GM23338 (cell line): ENCODE results near the gene GABBR1. TPM values are rescaled to one million over a fixed set of nuclear protein-coding genes. Genes with fewer than 3 reads are reported as not detected.

Source experiments
- ATAC-seq: fragments of 200-7000 bp; cut with Tn5 transposase; 3 replicates; pipeline ENCODE4 v1.9.1; 2020
- DNase-seq: peaks from one replicate; pipeline ENCODE4 v3.0.0-alpha.2; 2015; ENCODE audit warnings: low spot score
- H2AFZ ChIP-seq: fragments of 200-600 bp; sonication (generic); 2 replicates; pipeline ENCODE4 v1.8.0; 2016; ENCODE audit warnings: antibody characterized with exemption, mild to moderate bottlenecking, moderate library complexity
- H3F3A ChIP-seq: fragments of 200-600 bp; sonication (generic); replicated peaks from 2 replicates; pipeline ENCODE4 v1.8.0; 2017; ENCODE audit warnings: antibody characterized with exemption, mixed run types, low read depth
- H3K27ac ChIP-seq: fragments of 200-600 bp; sonication (generic); 2 replicates; pipeline ENCODE4 v1.6.1; 2016; ENCODE audit warnings: low read depth
- H3K27me3 ChIP-seq: fragments of 200-600 bp; sonication (generic); 2 replicates; pipeline ENCODE4 v1.8.0; 2016; ENCODE audit warnings: mild to moderate bottlenecking, mixed run types, moderate library complexity; ENCODE audit not compliant: insufficient read depth
- H3K36me3 ChIP-seq: fragments of 200-600 bp; sonication (generic); 2 replicates; pipeline ENCODE4 v1.8.0; 2016; ENCODE audit warnings: mild to moderate bottlenecking; ENCODE audit not compliant: insufficient read depth
- H3K4me1 ChIP-seq: fragments of 200-600 bp; sonication (generic); 2 replicates; pipeline ENCODE4 v1.8.0; 2016; ENCODE audit warnings: mild to moderate bottlenecking, moderate library complexity; ENCODE audit not compliant: insufficient read depth
- H3K4me2 ChIP-seq: fragments of 200-600 bp; sonication (generic); 2 replicates; pipeline ENCODE4 v1.7.1; 2017; ENCODE audit warnings: mixed run types
- H3K4me3 ChIP-seq: fragments of 200-600 bp; sonication (generic); 2 replicates; pipeline ENCODE4 v1.6.1; 2016; ENCODE audit warnings: mixed run types
- H3K79me2 ChIP-seq: fragments of 200-600 bp; sonication (generic); replicated peaks from 2 replicates; pipeline ENCODE4 v1.8.0; 2017; ENCODE audit warnings: mild to moderate bottlenecking; ENCODE audit not compliant: insufficient read depth
- H3K9me2 ChIP-seq: fragments of 200-600 bp; sonication (generic); 2 replicates; pipeline ENCODE4 v1.8.0; 2017; ENCODE audit not compliant: insufficient read depth
- H4K20me1 ChIP-seq: fragments of 200-600 bp; sonication (generic); replicated peaks from 2 replicates; pipeline ENCODE4 v1.8.0; 2017; ENCODE audit warnings: mild to moderate bottlenecking; ENCODE audit not compliant: insufficient read depth
- H3K27ac Mint-ChIP-seq: 2 replicates; pipeline ENCODE4 v1.8.0; 2020; ENCODE audit warnings: inconsistent platforms, mild to moderate bottlenecking, moderate library complexity, mixed read lengths
- H3K27me3 Mint-ChIP-seq: 3 replicates; pipeline ENCODE4 v1.8.0; 2022; ENCODE audit warnings: low read depth, mild to moderate bottlenecking, moderate library complexity, mixed read lengths, inconsistent platforms; ENCODE audit not compliant: insufficient read depth, poor library complexity
- H3K36me3 Mint-ChIP-seq: 3 replicates; pipeline ENCODE4 v1.8.0; 2021; ENCODE audit warnings: low read depth, mild to moderate bottlenecking, inconsistent platforms, moderate library complexity, mixed read lengths
- H3K4me1 Mint-ChIP-seq: 3 replicates; pipeline ENCODE4 v1.8.0; 2020; ENCODE audit warnings: mild to moderate bottlenecking, inconsistent platforms, mixed read lengths
- H3K4me3 Mint-ChIP-seq: 3 replicates; pipeline ENCODE4 v1.8.0; 2021; ENCODE audit warnings: moderate library complexity, mild to moderate bottlenecking, inconsistent platforms, mixed read lengths
- H3K9me3 Mint-ChIP-seq: 3 replicates; pipeline ENCODE4 v1.8.0; 2020; ENCODE audit warnings: moderate library complexity, mild to moderate bottlenecking, inconsistent platforms, mixed read lengths
- CREB1 ChIP-seq: fragments of 250-450 bp; sonication (Bioruptor Pico); IDR thresholded peaks from 2 replicates; pipeline ENCODE4 v1.5.0; 2020; ENCODE audit warnings: low read depth, mild to moderate bottlenecking, moderate library complexity
- EZH2phosphoT487 ChIP-seq: fragments of 200-600 bp; sonication (generic); IDR thresholded peaks from one replicate; pipeline ENCODE4 v1.8.1; 2018; ENCODE audit warnings: antibody characterized with exemption; ENCODE audit not compliant: unreplicated experiment
- NANOG ChIP-seq: IDR thresholded peaks from 2 replicates; pipeline ENCODE4 v1.6.1; 2016; ENCODE audit warnings: antibody characterized with exemption, borderline replicate concordance
- POLR2AphosphoS5 ChIP-seq: IDR thresholded peaks from 2 replicates; pipeline ENCODE4 v1.6.1; 2016; ENCODE audit warnings: antibody characterized with exemption, low read depth
- ZNF114 ChIP-seq: fragments of 250-450 bp; sonication (Bioruptor Pico); IDR thresholded peaks from 2 replicates; pipeline ENCODE4 v1.5.0; 2020; ENCODE audit warnings: mild to moderate bottlenecking, moderate library complexity
- ZNF331 ChIP-seq: fragments of 250-450 bp; sonication (Bioruptor Pico); IDR thresholded peaks from 2 replicates; pipeline ENCODE4 v1.5.0; 2020; ENCODE audit warnings: low read depth, mild to moderate bottlenecking, moderate library complexity
- polyA plus RNA-seq: library from polyadenylated mRNA; unstranded; fragments of >200 nt; fragmentation: Nextera tagmentation; extraction: Ambion mirVana; gene quantifications from 2 replicates; pipeline ENCODE4 v1.2.1, GENCODE V29; 2016
- total RNA-seq: library from RNA; depleted of rRNA; stranded (reverse); fragments of >200 nt; shearing (Covaris generic); gene quantifications from 2 replicates; pipeline ENCODE4 v1.2.3, GENCODE V29; 2014
- TF ChIP-seq, protein P1 (sequence below), 2 experiments: fragments of 200-600 bp in 1 of 2; sonication (generic) in 1 of 2; conservative IDR thresholded peaks; 2 replicates each; pipeline versions ENCODE4 v1.5.1 to v1.6.1; 2016 to 2017; ENCODE audit warnings: antibody characterized with exemption in 2 of 2, low read depth in 2 of 2, mild to moderate bottlenecking in 2 of 2, moderate library complexity in 1 of 2
- TF ChIP-seq, protein P2 (sequence below): IDR thresholded peaks from 2 replicates; pipeline ENCODE4 v1.6.1; 2016; ENCODE audit warnings: antibody characterized with exemption
- TF ChIP-seq, protein P3 (sequence below): IDR thresholded peaks from one replicate; pipeline ENCODE4 v1.6.1; 2018; ENCODE audit warnings: antibody characterized with exemption; ENCODE audit not compliant: unreplicated experiment
- TF ChIP-seq, protein P4 (sequence below): fragments of 250-450 bp; sonication (Bioruptor Pico); IDR thresholded peaks from 2 replicates; pipeline ENCODE4 v1.5.0; 2020; ENCODE audit warnings: mild to moderate bottlenecking, moderate library complexity

GABBR1 gene
- total and polyA plus RNA-seq, 2 experiments from 2014 or later: 42.8 to 78.9 TPM

DNA sequence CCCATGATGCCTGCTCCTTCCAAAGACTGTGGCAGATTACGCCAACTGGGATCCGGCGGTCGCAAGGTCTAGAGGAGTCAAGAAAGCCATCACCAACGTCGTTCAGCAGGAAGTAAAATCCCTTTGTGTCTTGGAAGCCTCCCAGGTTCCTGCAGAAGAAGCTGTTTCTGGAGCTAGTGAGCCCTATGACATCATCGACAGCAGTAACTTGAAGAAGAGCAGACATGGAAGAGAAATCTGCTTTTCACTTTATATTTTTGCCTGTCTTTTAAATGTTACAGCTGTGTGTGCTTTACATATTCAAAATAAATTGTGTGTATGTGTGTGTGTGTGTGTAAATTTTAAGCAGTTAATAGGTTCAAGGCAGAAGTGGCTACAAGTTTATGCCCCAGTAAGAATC lies 55.4 kb downstream of the GABBR1 start:
- TF ChIP-seq, protein P1, sequence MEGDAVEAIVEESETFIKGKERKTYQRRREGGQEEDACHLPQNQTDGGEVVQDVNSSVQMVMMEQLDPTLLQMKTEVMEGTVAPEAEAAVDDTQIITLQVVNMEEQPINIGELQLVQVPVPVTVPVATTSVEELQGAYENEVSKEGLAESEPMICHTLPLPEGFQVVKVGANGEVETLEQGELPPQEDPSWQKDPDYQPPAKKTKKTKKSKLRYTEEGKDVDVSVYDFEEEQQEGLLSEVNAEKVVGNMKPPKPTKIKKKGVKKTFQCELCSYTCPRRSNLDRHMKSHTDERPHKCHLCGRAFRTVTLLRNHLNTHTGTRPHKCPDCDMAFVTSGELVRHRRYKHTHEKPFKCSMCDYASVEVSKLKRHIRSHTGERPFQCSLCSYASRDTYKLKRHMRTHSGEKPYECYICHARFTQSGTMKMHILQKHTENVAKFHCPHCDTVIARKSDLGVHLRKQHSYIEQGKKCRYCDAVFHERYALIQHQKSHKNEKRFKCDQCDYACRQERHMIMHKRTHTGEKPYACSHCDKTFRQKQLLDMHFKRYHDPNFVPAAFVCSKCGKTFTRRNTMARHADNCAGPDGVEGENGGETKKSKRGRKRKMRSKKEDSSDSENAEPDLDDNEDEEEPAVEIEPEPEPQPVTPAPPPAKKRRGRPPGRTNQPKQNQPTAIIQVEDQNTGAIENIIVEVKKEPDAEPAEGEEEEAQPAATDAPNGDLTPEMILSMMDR (conservative IDR thresholded peaks at IDR 0.05; ENCODE audit: low read depth in 2 of 2): no peak
- TF ChIP-seq EZH2phosphoT487: no peak
- TF ChIP-seq ZNF331 (CRISPR knock-in tag): no peak
- no peak for TF ChIP-seq POLR2AphosphoS5
- no peak for TF ChIP-seq NANOG
- TF ChIP-seq, protein P2, sequence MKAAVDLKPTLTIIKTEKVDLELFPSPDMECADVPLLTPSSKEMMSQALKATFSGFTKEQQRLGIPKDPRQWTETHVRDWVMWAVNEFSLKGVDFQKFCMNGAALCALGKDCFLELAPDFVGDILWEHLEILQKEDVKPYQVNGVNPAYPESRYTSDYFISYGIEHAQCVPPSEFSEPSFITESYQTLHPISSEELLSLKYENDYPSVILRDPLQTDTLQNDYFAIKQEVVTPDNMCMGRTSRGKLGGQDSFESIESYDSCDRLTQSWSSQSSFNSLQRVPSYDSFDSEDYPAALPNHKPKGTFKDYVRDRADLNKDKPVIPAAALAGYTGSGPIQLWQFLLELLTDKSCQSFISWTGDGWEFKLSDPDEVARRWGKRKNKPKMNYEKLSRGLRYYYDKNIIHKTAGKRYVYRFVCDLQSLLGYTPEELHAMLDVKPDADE: no peak
- no peak for TF ChIP-seq ZNF114 (CRISPR knock-in tag)
- TF ChIP-seq, protein P3, sequence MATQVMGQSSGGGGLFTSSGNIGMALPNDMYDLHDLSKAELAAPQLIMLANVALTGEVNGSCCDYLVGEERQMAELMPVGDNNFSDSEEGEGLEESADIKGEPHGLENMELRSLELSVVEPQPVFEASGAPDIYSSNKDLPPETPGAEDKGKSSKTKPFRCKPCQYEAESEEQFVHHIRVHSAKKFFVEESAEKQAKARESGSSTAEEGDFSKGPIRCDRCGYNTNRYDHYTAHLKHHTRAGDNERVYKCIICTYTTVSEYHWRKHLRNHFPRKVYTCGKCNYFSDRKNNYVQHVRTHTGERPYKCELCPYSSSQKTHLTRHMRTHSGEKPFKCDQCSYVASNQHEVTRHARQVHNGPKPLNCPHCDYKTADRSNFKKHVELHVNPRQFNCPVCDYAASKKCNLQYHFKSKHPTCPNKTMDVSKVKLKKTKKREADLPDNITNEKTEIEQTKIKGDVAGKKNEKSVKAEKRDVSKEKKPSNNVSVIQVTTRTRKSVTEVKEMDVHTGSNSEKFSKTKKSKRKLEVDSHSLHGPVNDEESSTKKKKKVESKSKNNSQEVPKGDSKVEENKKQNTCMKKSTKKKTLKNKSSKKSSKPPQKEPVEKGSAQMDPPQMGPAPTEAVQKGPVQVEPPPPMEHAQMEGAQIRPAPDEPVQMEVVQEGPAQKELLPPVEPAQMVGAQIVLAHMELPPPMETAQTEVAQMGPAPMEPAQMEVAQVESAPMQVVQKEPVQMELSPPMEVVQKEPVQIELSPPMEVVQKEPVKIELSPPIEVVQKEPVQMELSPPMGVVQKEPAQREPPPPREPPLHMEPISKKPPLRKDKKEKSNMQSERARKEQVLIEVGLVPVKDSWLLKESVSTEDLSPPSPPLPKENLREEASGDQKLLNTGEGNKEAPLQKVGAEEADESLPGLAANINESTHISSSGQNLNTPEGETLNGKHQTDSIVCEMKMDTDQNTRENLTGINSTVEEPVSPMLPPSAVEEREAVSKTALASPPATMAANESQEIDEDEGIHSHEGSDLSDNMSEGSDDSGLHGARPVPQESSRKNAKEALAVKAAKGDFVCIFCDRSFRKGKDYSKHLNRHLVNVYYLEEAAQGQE: no peak
- TF ChIP-seq, protein P4, sequence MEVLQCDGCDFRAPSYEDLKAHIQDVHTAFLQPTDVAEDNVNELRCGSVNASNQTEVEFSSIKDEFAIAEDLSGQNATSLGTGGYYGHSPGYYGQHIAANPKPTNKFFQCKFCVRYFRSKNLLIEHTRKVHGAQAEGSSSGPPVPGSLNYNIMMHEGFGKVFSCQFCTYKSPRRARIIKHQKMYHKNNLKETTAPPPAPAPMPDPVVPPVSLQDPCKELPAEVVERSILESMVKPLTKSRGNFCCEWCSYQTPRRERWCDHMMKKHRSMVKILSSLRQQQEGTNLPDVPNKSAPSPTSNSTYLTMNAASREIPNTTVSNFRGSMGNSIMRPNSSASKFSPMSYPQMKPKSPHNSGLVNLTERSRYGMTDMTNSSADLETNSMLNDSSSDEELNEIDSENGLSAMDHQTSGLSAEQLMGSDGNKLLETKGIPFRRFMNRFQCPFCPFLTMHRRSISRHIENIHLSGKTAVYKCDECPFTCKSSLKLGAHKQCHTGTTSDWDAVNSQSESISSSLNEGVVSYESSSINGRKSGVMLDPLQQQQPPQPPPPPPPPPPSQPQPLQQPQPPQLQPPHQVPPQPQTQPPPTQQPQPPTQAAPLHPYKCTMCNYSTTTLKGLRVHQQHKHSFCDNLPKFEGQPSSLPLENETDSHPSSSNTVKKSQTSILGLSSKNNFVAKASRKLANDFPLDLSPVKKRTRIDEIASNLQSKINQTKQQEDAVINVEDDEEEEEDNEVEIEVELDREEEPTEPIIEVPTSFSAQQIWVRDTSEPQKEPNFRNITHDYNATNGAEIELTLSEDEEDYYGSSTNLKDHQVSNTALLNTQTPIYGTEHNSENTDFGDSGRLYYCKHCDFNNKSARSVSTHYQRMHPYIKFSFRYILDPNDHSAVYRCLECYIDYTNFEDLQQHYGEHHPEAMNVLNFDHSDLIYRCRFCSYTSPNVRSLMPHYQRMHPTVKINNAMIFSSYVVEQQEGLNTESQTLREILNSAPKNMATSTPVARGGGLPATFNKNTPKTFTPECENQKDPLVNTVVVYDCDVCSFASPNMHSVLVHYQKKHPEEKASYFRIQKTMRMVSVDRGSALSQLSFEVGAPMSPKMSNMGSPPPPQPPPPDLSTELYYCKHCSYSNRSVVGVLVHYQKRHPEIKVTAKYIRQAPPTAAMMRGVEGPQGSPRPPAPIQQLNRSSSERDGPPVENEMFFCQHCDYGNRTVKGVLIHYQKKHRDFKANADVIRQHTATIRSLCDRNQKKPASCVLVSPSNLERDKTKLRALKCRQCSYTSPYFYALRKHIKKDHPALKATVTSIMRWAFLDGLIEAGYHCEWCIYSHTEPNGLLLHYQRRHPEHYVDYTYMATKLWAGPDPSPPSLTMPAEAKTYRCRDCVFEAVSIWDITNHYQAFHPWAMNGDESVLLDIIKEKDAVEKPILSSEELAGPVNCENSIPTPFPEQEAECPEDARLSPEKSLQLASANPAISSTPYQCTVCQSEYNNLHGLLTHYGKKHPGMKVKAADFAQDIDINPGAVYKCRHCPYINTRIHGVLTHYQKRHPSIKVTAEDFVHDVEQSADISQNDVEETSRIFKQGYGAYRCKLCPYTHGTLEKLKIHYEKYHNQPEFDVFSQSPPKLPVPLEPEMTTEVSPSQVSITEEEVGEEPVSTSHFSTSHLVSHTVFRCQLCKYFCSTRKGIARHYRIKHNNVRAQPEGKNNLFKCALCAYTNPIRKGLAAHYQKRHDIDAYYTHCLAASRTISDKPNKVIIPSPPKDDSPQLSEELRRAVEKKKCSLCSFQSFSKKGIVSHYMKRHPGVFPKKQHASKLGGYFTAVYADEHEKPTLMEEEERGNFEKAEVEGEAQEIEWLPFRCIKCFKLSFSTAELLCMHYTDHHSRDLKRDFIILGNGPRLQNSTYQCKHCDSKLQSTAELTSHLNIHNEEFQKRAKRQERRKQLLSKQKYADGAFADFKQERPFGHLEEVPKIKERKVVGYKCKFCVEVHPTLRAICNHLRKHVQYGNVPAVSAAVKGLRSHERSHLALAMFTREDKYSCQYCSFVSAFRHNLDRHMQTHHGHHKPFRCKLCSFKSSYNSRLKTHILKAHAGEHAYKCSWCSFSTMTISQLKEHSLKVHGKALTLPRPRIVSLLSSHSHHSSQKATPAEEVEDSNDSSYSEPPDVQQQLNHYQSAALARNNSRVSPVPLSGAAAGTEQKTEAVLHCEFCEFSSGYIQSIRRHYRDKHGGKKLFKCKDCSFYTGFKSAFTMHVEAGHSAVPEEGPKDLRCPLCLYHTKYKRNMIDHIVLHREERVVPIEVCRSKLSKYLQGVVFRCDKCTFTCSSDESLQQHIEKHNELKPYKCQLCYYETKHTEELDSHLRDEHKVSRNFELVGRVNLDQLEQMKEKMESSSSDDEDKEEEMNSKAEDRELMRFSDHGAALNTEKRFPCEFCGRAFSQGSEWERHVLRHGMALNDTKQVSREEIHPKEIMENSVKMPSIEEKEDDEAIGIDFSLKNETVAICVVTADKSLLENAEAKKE: no peak
- no peak for TF ChIP-seq CREB1 (CRISPR knock-in tag)
- no peak for ATAC-seq

More for the DNA sequence above, 55.4 kb downstream of the GABBR1 start:
- no peaks in the 10 kb centered on the region for H3K36me3 ChIP-seq
- H3K9me3 Mint-ChIP-seq: no peaks in the 10 kb centered on the region
- peaks cover 29% of the 10 kb centered on the region for H3K9me2 ChIP-seq
- H3K27ac ChIP-seq: no peak overlapping the region
- no peaks in the 10 kb centered on the region for H3K36me3 Mint-ChIP-seq
- no peak overlapping the region for H3K4me3 Mint-ChIP-seq
- no peak overlapping the region for H2AFZ ChIP-seq
- H3F3A ChIP-seq: no peaks in the 10 kb centered on the region
- no peak overlapping the region for H3K27ac Mint-ChIP-seq
- no peaks in the 10 kb centered on the region for H4K20me1 ChIP-seq
- H3K4me1 ChIP-seq: no peaks in the 10 kb centered on the region
- no peak overlapping the region for H3K4me2 ChIP-seq
- no peaks in the 10 kb centered on the region for H3K27me3 Mint-ChIP-seq
- no peaks in the 10 kb centered on the region for H3K79me2 ChIP-seq
- H3K4me1 Mint-ChIP-seq: no peaks in the 10 kb centered on the region
- no peaks in the 10 kb centered on the region for H3K27me3 ChIP-seq
- no peak for DNase-seq
- no peak overlapping the region for H3K4me3 ChIP-seq
